DMS153 treated with DMSO at 0.1 percent for 48 hours (cell line): ENCODE data around the gene PTPRD.

Source experiments
- DNase-seq: peaks from one replicate; lab custom pipeline; 2025; ENCODE audit not compliant: unreplicated experiment; lab: John Stamatoyannopoulos, UW

Gene PTPRD

DNA sequence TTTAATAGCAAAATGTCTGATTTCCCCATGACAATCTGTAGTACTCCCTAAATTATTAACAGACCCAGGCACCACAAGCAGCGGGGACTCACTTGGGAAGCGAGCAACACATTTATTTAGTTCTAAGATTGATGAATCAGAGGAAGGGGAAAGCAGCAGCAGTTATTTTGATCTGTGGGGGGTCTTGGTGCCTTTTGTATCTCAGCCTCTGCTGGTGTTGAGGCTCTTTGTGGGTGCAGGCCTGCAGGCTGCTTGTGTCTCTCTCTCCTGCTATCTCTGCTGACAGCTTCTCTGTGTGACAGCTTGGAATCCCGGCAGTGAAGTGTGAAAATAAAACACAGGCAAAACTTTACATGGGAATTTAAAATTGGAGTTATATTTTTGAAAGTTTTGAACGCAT lies 1935.1 kb downstream of the PTPRD start:
- DNase-seq, result no peak

DNA sequence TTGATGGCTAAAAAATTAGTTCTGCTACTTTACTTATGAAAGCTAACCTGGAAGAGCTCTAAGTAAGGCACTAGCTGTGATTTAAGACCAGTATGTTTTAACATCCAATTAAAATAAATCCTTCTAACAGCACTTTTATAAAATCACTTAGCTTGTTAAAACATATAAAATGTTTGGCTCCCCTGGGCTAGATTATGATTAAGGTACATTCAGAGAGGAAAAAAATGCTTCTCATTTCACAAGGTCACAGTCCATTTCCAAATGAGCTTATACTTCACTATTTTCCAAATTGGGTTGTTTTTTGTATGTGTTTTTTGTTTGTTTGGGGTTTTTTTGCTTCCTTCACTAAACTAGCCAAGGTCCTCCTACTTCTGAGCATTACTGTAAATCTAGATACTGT lies 1938.3 kb downstream of the PTPRD start:
- no peak for DNase-seq

DNA sequence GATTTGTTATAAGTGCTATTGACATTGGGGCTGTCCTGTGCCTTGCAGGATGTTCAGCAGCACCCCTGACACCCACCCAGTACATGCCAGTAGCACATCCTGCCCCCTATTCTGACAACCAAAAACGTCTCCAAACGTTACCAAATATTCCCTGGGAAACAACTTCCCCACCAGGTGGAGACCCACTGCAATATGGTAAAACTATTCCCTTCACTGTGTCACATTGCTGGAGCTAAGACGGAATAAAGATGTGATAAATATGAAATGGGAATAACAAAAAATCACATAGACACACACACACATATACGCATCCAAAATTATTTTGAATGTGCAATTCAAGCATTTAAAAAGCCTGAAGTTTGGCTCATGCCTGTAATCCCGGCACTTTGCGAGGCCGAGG lies 1939.0 kb downstream of the PTPRD start:
- no peak for DNase-seq

DNA sequence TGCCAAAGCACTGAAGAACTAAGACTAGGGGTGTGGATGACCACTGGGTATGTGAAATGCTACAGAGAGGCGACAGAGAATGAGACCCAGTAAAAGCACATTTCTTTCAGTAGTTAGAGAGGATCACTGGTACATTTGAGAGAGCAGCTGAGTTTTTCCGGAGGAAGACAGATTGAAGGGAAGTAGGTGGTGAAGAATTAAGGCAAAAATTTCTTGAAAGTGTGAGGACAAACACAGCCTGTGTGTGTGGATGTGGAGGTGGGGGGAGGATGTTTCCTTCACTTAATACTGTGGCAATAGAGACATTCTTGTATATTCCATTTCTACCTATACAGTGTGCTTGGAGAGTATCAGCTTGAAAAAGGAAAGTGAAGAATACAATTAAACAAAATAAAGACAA lies 1942.1 kb downstream of the PTPRD start:
- no peak for DNase-seq

DNA sequence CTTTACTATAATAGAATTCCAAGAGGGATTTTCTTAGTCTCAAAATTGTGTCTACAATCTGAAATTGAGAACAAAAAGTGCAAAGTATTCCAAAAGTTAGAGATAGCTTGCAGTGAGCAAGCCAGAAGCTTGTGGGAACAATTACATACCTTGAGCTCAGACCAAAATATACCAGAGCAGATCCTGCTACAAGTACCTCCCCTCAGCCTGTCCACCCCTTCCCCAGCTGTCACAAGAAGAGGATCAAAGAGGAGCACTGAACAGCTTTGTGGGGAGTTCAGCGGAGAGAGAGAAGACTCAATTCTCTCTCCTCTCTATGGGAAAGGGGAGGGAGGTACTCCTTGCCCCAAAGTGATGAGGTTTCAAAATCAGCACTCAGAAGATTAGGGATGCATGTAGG lies 1944.1 kb downstream of the PTPRD start:
- no peak for DNase-seq

DNA sequence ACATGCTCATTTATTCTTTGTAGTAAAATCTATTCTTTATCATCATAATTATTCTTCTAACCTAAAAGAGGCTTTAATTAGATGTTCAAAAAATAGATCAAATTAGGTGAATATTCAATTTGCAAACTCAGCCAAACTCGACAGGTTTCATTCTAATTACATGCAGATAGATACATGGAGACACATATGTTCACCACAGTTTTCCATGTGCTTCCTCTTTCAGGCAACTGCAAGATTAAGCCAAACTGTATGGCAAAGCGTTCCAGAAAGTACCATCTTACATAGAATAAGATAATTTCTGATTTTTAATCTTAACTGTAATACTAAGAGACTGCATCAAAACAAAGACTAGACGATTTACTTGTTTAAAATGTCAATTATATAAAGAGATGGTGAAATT lies 1944.6 kb downstream of the PTPRD start:
- no peak for DNase-seq

DNA sequence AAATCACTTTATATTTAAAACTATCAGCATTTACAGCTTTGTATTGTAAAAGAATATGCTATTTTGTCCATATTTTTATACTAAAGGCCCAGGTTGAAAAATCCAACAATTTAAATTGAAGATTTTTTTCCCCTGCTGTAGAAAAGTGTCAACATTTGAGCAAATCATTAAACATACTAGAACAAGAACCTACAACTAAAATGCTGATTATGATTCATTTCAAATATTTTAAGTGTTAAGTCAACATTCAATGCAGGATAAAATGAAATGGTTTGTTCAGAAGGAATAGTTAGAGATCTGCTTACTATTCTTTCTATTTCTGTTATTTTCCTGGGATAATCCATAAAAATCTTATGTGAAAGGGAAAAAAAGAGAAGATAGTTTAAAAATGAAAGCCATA lies 1946.7 kb downstream of the PTPRD start:
- no peak for DNase-seq

DNA sequence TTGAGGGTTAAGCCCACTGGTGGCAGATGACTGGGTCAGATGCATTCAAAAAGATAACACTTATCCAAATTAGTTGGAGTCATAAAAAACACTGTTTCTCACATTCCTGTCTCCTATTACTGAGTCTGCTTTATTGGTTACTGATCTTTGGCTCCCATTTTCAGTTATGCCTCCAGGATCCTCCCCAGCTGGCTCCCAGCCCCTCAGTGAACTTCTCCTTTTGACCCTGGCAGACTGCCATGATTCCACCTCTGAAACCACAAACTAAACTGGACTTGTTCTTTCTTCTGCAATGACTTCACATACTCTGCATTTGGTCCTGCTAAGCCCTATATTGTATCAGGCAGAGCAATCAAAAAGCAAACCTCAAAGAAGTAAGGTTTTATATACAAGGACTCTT lies 1952.4 kb downstream of the PTPRD start:
- DNase-seq, result no peak

DNA sequence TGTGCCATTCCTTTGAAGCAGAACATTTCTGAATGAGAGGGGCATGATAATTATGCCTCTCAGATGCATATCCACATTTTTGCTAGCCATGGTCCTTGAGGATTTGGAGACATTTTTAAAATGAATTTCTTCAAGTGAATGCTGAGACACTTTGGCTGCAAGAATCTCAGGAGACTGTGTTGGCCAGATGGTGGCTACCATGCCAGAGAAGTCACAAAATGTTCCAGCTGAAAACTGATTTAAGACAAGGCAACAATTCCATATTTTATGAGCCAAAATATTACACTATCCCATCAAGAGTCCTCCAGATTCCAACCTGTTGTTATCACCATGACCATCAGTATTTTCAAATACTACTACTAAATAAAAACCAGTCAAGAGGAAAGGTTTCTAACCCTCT lies 1953.7 kb downstream of the PTPRD start:
- no peak for DNase-seq

DNA sequence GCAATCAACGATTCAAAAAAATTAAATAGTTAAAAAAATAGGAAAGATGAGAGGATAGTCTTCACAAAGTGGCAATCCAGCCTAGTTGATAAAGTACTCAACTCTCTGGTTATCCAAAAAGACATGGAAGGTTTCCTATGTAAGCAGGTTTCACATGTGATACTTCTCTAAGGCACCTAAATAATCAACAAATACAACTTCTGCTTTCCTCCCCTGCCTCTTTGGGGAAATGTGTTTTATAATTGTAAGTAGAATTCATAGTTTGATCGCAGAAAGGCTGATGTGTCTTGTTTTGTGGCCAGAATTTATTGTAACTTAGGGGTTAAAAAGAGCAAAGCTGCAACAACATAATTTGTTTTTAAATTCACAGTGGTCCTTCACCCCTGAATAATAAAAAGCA lies 1957.7 kb downstream of the PTPRD start:
- DNase-seq, result no peak

DNA sequence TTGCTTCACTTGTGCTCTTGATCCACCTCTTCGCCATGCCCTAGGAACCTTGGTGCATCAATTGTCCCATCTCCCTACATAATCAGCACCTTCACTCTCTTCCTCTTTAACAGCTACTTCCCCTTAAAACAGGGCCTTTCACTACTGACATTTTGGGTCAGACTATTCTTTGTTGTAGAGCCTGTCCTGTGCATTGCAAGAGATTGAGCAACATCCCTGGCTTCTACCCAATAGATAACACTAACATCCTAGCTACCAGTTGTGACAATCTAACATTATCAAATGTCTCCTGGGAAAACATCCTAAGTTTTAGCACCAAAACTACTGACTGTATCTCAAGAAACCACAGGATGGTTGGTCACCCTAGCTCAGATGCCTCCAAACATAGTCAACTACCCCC lies 1958.9 kb downstream of the PTPRD start:
- no peak for DNase-seq

DNA sequence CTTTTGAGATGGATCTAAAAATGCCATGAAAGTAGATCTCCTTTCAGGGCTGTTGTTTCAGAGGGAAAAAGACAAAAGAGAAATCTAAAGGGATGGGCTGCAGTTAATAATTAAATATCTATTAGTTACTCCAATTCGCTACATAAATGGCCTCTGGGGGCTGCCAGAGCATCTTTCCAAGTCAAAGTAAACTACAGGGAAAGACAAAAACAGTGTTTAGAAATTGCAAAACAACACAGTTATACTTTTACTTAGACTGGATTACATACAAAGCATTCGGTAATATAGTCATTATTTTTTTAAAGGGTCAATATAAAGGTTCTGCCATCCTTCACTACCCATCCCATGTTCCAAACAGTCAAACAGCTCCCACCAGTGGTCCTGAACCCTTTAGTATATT lies 1959.7 kb downstream of the PTPRD start:
- no peak for DNase-seq

DNA sequence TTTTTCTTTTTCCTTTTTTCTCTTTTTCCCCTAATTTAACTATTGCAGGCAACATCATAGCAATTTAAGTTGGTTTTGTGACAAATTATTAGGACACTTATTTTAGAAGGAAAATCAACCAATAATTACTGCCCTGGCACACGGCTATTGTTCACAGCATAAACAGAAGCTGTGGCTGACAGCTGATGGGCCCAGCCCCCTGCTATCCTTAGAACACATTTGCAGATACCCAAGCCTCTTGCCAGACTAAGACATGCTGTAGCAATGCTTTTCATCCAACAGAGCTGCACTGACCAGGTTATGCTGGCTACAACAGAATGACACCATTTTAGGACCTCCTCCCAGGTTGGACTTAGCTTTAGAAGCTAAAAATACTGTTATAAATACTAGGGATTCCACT lies 1960.5 kb downstream of the PTPRD start:
- DNase-seq, result no peak

DNA sequence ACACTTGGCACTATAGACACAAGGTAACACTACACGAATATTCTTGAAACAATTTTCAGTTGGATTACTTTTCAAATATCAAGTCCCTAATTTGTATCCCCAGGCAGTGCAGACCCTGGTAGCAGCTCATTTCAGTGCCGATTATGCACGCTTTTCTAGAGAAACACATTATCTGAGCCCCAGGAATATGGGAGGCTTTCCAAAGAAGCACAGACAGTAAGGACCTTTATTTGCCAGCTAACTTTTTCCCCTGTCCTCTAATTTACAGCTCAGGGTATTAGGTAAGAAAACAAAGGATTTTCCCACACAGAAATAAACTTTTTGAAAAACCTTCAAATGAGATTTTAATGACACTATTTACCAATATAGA lies 1961.0 kb downstream of the PTPRD start:
- no peak for DNase-seq

DNA sequence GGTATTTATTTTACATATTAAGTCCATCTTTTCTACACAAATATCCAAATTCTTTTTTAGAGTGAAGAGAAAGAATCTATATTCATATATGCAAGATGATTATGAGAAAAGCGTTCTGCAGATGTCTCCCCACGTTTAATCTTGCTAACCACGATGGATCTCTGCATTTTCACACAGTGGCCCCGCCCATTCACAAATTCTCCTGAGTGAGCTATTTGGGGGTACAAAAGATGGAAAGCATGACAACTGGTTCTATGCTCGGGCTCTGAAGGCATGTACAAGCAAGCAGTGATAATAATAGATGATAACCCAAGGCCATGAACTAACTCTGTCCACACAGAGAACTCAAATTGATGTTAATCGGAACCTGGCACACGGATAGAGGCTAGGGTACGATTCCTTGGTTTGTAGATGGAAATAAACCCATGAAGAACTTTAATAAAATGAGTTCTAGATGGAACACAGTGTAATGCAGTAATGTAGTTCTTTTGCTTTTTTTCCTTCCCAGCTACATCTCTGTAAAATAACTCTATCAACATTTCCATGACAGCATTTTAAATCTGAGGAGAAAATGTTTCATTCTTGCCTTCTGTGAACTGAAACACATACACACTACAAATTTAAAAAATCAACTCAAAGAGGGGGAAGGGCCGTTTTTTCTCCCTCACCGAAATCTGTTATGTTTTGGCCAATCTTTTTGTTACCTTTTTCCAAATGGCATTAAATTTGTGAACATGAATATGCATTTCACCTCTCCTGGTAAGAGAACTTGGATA lies 1961.5 kb downstream of the PTPRD start:
- no peak for DNase-seq

DNA sequence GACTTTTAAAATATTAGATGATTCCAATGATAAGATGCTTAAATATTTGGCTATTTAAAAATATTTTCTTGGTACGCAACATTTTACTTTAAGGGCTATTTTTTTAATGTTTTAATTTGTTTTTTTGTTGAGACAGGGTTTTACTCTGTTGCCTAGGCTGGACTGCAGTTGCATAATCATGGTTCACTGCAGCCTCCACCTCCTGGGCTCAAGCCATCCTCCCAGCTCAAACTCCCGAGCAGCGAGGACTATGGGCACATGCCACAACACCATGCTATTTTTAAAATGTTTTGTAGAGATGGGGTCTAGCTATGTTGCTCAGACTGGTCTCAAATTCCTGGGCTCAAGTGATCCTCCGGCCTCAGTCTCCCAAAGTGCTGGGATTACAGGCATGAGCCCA lies 1963.0 kb downstream of the PTPRD start:
- DNase-seq, result no peak

DNA sequence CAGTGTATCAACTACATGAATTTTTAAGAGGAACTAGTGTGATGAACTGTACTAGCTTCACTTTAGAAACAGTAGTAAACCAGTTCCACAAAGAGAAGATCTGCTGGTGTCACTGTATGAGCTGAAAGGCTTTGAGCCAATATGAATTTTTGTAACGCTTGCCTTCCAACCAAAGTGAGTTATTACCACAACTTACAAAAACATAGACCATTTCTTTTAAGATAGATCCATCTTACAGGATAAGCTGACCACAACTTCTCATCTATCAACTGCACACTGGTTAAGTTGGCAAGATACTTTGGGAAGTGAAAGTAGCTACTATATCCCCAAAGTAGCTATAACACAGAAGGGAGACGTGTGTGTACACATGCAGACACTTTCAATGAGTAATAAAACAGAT lies 1963.6 kb downstream of the PTPRD start:
- no peak for DNase-seq

DNA sequence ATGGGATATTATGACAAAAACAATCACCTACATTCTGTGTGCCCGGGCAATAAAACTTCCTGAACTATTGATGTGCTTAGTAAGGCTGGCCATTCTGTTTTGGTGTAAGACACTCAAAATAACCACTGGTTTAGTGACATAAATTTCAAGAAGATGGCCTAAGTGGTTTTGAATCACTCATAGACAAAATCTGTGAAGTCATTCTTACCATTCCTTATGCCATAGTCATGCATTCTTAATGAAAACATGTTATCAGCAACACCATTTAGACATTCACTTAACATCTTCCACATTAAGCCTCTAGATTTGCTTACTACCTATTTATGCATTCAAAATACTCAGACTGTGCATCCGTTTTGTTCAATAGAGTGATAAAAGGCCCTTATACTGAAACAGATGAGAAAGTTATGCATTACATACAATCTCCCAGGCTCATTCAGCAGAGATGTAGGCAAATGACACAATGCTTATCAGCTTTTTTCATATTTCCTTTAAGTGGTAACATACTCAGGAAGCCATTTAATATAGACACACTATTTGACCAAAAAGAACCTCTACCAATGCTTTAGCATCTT lies 1964.4 kb downstream of the PTPRD start:
- DNase-seq, result no peak

DNA sequence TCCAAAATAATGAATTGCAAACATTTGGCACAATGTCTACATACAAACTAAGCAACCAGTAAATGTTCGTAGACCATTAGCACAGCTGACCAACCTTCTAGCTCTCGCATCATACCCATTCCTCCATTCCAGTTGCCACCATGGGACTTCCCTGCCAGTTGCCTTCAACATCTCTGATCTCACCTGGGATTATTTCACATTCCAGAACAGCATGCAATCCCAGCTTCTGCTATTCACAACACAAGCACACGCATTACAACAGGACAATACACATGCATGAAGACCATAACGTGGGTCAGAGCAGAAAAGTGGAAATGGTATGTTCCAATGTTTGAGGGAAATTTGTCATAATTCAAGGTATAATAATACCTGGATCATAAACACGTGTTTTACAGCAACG lies 1965.0 kb downstream of the PTPRD start:
- DNase-seq, result no peak

DNA sequence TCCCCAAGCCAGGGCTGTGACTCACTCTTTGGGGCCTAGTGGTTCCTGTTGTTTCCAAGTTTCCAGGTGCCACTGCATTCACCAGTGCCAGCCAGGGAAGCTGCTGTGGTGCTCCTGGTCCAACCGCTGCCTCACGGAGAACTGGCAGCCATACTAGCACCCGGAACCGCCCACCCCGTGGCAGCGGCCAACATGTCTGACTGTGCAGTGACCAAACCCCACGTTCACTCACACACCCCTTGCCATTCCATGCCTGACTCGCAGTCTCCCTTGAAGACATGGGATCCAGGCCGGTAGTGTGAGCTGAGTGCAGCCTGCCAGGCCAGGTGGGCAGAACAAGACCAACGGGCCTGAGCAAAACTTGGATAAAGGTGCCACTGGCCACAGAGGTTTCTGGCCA lies 1968.2 kb downstream of the PTPRD start:
- no peak for DNase-seq

DNA sequence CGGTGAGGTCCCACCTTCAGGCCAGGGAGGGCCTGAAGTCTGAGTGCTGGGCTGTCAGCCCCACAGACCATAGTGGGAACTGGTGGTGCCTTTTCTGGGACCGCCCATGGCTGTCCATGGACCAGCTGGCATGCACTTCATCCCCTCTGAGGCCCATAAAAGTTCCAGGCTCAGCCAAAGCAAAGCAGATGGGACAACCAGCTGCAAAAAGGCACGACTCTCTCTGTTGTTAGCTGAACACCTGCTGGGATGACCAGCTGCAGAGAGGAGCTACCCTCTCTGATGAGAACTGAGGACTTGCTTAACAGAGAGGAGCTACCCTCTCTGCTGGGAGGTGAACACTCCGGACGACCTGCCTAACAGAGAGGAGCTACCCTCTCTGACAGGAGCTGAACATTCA lies 1968.9 kb downstream of the PTPRD start:
- no peak for DNase-seq

DNA sequence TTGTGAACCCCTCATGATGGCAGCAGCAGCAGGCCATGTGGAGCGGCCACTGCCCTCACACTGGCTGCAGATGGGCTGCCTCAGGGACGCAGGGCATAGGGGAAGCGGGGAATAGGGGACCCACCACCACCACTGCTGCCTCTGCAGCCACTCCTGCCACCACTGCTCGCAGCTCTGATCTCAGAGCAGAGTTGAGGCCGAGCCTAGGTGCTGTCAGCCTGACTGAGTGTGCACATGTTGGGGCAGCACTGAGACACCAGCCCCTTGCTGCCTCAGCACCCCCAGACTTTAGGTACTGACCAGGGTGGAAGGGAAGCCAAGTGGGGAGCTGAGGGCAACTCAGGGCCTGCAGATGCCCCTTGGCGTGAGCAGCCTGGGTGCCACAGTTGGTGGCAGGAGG lies 1969.3 kb downstream of the PTPRD start:
- no peak for DNase-seq

DNA sequence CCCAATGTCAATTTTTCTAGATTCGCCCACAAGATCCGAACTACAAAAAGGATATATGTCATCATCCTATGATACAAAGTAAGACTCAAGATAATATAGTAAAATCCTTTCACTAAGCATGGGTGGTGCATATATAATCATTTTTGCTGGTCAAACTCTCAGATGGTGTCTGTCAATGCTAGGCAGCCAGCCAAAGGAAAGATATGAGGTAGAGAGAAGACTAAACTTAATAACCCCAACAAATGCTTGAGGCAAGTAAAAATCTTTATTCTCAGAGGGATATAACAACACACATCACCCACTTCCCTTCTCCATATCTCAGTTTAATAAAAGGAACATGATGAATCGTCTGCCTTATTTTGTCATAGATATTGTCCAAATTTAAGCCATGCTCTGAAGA lies 1972.0 kb downstream of the PTPRD start:
- no peak for DNase-seq
